Neural progenitor cell (in vitro differentiated cells): ENCODE data around the gene CTIF. TPM values are rescaled to one million over a fixed set of nuclear protein-coding genes. Genes with fewer than 3 reads are reported as not detected.

ENCODE experiments used
- DNase-seq: peaks from one replicate; pipeline ENCODE4 v3.0.0-alpha.2; 2016; ENCODE audit warnings: low spot score
- H2AFZ ChIP-seq: fragments of 200-600 bp; sonication (generic); replicated peaks from 2 replicates; pipeline ENCODE4 v1.6.1; 2016; ENCODE audit warnings: antibody characterized with exemption
- H3F3A ChIP-seq: fragments of 200-600 bp; sonication (generic); 2 replicates; pipeline ENCODE4 v1.6.1; 2016; ENCODE audit warnings: antibody characterized with exemption, low read depth
- H3K27ac ChIP-seq: fragments of 200-600 bp; sonication (generic); 2 replicates; pipeline ENCODE4 v1.5.1; 2016; ENCODE audit warnings: mild to moderate bottlenecking
- H3K27me3 ChIP-seq: fragments of 200-600 bp; sonication (generic); 2 replicates; pipeline ENCODE4 v1.6.1; 2016; ENCODE audit warnings: mild to moderate bottlenecking, moderate library complexity
- H3K36me3 ChIP-seq: fragments of 200-600 bp; sonication (generic); 2 replicates; pipeline ENCODE4 v1.5.1; 2016
- H3K4me1 ChIP-seq: fragments of 200-600 bp; sonication (generic); 2 replicates; pipeline ENCODE4 v1.6.1; 2016; ENCODE audit warnings: mixed run types
- H3K4me2 ChIP-seq: fragments of 200-600 bp; sonication (generic); 2 replicates; pipeline ENCODE4 v1.6.1; 2016
- H3K4me3 ChIP-seq: fragments of 200-600 bp; sonication (generic); 2 replicates; pipeline ENCODE4 v1.5.1; 2016
- H3K79me2 ChIP-seq: fragments of 200-600 bp; sonication (generic); 2 replicates; pipeline ENCODE4 v1.6.1; 2016; ENCODE audit warnings: low read depth
- H3K9ac ChIP-seq: fragments of 200-600 bp; sonication (generic); 2 replicates; pipeline ENCODE4 v1.6.1; 2016
- H3K9me3 ChIP-seq: fragments of 200-600 bp; sonication (generic); 2 replicates; pipeline ENCODE4 v1.5.1; 2016; ENCODE audit warnings: low read depth
- H4K20me1 ChIP-seq: fragments of 200-600 bp; sonication (generic); 2 replicates; pipeline ENCODE4 v1.6.1; 2016; ENCODE audit warnings: low read depth
- H3K27ac Mint-ChIP-seq: 3 replicates; pipeline ENCODE4 v1.8.0; 2021; ENCODE audit warnings: mixed read lengths
- H3K27me3 Mint-ChIP-seq: 2 replicates; pipeline ENCODE4 v1.8.0; 2022; ENCODE audit warnings: low read depth, mild to moderate bottlenecking, inconsistent platforms, moderate library complexity, mixed read lengths; ENCODE audit not compliant: insufficient read depth
- H3K36me3 Mint-ChIP-seq: 3 replicates; pipeline ENCODE4 v1.8.0; 2021; ENCODE audit warnings: mixed read lengths
- H3K4me1 Mint-ChIP-seq: 3 replicates; pipeline ENCODE4 v1.8.0; 2021; ENCODE audit warnings: mixed read lengths
- H3K4me3 Mint-ChIP-seq: 3 replicates; pipeline ENCODE4 v1.8.0; 2021; ENCODE audit warnings: mild to moderate bottlenecking, moderate library complexity, mixed read lengths
- H3K9me3 Mint-ChIP-seq: 3 replicates; pipeline ENCODE4 v1.8.0; 2020; ENCODE audit warnings: mixed read lengths
- EZH2 ChIP-seq: fragments of 200-600 bp; sonication (generic); IDR thresholded peaks from 2 replicates; pipeline ENCODE4 v1.6.1; 2017; ENCODE audit warnings: antibody characterized with exemption, mild to moderate bottlenecking, moderate library complexity
- EZH2phosphoT487 ChIP-seq: fragments of 200-600 bp; sonication (generic); IDR thresholded peaks from 2 replicates; pipeline ENCODE4 v1.6.1; 2017; ENCODE audit warnings: antibody characterized with exemption
- total RNA-seq: library from RNA; depleted of rRNA; stranded (reverse); fragments of >200 nt; gene quantifications from 2 replicates; pipeline ENCODE4 v1.2.3, GENCODE V29; 2015; ENCODE audit warnings: low replicate concordance
- TF ChIP-seq, protein P1 (sequence below): fragments of 200-600 bp; sonication (generic); IDR thresholded peaks from 2 replicates; pipeline ENCODE4 v1.5.1; 2017; ENCODE audit warnings: antibody characterized with exemption, mild to moderate bottlenecking

The CTIF gene
- total RNA-seq, 1 donor from 2014 or later, result 17.6 TPM

DNA sequence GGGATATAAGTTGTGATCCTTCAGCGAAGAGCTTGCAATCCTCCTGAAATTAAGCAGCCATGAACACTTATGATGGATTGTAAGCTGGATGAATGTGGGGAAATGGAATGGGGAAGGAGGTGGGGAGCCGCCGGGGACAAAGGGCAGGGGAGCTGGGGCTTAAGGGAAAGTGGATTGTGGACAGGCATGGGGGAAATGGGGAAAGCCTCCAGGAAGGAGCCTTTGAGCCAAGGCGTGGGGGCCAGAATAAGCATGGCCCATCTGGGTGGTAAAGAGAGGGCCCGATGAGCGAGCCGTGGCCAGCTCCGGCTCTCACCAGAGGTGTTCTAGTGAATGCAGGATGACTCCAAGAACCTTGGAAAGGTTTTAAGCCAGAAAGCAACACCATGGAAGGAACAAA is 288.0 kb downstream of the CTIF start:
- Histone ChIP-seq H3K4me1 (peaks cover 49% of the 10 kb centered on the region), H3F3A (peaks cover 37% of the 10 kb centered on the region), H3K36me3 (no peaks in the 10 kb centered on the region), H3K79me2 (no peaks in the 10 kb centered on the region), H3K27ac (peak overlapping the region; percentile 83), H4K20me1 (no peaks in the 10 kb centered on the region), H2AFZ (no peak overlapping the region), H3K4me2 (peak overlapping the region; percentile 60), H3K9me3 (no peaks in the 10 kb centered on the region), H3K9ac (no peak overlapping the region), H3K4me3 (no peak overlapping the region), H3K27me3 (no peaks in the 10 kb centered on the region)
- peaks cover 74% of the 10 kb centered on the region for H3K4me1 Mint-ChIP-seq
- H3K36me3 Mint-ChIP-seq, result peaks cover 16% of the 10 kb centered on the region
- H3K27me3 Mint-ChIP-seq, result peaks cover 6% of the 10 kb centered on the region
- peak overlapping the region; percentile 86 for H3K4me3 Mint-ChIP-seq
- DNase-seq, result no peak
- peaks cover 14% of the 10 kb centered on the region for H3K9me3 Mint-ChIP-seq
- H3K27ac Mint-ChIP-seq, result peak overlapping the region; percentile 100
- TF ChIP-seq EZH2phosphoT487 (no peak), EZH2 (no peak)
- TF ChIP-seq, protein P1, sequence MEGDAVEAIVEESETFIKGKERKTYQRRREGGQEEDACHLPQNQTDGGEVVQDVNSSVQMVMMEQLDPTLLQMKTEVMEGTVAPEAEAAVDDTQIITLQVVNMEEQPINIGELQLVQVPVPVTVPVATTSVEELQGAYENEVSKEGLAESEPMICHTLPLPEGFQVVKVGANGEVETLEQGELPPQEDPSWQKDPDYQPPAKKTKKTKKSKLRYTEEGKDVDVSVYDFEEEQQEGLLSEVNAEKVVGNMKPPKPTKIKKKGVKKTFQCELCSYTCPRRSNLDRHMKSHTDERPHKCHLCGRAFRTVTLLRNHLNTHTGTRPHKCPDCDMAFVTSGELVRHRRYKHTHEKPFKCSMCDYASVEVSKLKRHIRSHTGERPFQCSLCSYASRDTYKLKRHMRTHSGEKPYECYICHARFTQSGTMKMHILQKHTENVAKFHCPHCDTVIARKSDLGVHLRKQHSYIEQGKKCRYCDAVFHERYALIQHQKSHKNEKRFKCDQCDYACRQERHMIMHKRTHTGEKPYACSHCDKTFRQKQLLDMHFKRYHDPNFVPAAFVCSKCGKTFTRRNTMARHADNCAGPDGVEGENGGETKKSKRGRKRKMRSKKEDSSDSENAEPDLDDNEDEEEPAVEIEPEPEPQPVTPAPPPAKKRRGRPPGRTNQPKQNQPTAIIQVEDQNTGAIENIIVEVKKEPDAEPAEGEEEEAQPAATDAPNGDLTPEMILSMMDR, result no peak

DNA sequence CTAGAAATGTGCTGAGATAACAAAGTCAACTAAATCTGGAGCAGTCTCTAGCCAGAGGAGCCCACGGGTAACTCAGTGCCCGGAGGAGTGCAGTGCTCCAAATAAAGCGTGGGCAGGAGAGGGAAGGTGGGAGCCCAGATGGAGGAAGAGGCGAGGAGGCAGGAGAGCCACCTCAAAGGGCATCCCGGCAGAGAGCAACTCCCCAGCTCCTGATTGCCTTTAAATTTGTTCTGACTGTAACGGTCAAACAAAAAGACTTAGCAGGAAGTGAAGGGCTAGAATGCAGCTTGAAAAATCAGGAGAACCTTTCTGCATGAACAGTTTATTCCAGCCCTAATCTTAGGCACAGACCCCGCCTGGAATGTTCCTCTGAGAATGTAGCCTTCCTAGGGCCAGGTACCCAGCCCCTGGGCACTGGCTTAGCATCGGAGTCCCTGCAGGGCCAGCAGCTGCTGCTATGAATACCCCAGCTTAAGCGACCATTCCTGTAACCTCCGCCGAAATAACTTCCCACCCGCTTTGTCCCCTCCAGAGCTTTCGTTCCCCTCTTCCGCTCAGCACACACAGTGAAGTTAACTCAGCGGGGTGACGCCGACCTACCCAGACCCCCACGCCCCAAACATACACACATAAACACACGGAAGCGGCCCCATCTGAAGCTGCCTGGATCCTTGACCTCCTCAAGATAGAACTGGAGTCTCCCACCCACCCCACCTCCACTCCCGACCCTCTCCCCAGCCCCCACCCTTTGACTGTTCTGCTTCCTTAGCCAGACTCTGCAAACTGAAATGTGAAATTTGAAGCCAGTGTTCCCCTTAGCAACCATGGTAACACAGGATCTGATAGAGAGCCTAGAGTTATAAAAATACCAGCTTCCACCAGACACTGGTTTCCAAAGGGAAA is 288.7 kb downstream of the CTIF start:
- H3K4me1 Mint-ChIP-seq, result peaks cover 80% of the 10 kb centered on the region
- H3K4me1 ChIP-seq, result peaks cover 50% of the 10 kb centered on the region

DNA sequence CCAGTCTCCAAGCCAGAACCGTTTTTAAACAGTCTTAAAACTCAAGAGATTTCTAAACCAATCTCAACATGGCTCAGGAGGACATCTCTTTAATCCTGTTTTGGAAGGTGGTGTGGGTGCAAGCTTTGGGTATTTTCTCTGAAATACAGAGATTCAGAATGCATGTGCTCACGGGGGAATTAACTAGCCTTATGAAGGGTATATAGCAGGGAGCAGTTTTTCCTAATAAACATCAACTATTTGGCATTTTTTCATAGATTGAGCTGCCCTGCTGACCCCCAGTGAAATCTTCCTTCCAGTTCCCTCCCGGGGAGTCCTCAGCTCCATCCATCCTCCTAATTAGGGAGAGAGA is 289.3 kb downstream of the CTIF start:
- Histone ChIP-seq H3K4me3 (peak overlapping the region; percentile 21), H4K20me1 (no peaks in the 10 kb centered on the region), H3K9me3 (no peaks in the 10 kb centered on the region), H3K4me2 (peak overlapping the region; percentile 60), H3K27me3 (no peaks in the 10 kb centered on the region), H3K36me3 (no peaks in the 10 kb centered on the region), H2AFZ (no peak overlapping the region), H3F3A (peaks cover 37% of the 10 kb centered on the region), H3K27ac (peak overlapping the region; percentile 83), H3K9ac (no peak overlapping the region), H3K4me1 (peaks cover 56% of the 10 kb centered on the region), H3K79me2 (no peaks in the 10 kb centered on the region)
- Mint-ChIP-seq H3K4me3 (peak overlapping the region; percentile 86), H3K27me3 (peaks cover 6% of the 10 kb centered on the region), H3K27ac (peak overlapping the region; percentile 100), H3K9me3 (peaks cover 14% of the 10 kb centered on the region), H3K4me1 (peaks cover 87% of the 10 kb centered on the region), H3K36me3 (peaks cover 10% of the 10 kb centered on the region)
- DNase-seq, result no peak
- no peak for TF ChIP-seq EZH2
- TF ChIP-seq, protein P1, result no peak
- no peak for TF ChIP-seq EZH2phosphoT487

More for the DNA sequence above, 288.7 kb downstream of the CTIF start:
- Histone ChIP-seq H3K36me3 (no peaks in the 10 kb centered on the region), H3K27ac (peak overlapping the region; percentile 83), H3K4me2 (peak overlapping the region; percentile 60), H3F3A (peaks cover 37% of the 10 kb centered on the region), H4K20me1 (no peaks in the 10 kb centered on the region), H3K4me3 (peak overlapping the region; percentile 21), H2AFZ (no peak overlapping the region), H3K9ac (no peak overlapping the region), H3K9me3 (no peaks in the 10 kb centered on the region), H3K79me2 (no peaks in the 10 kb centered on the region), H3K27me3 (no peaks in the 10 kb centered on the region)
- Mint-ChIP-seq H3K27ac (peak overlapping the region; percentile 100), H3K4me3 (peak overlapping the region; percentile 86), H3K36me3 (peaks cover 14% of the 10 kb centered on the region), H3K27me3 (peaks cover 6% of the 10 kb centered on the region), H3K9me3 (peaks cover 14% of the 10 kb centered on the region)
- peak; percentile 90 for DNase-seq
- no peak for TF ChIP-seq EZH2phosphoT487
- TF ChIP-seq, protein P1, result no peak
- TF ChIP-seq EZH2, result no peak
